Measurements from ENCODE around the gene GRIK4.

DNA sequence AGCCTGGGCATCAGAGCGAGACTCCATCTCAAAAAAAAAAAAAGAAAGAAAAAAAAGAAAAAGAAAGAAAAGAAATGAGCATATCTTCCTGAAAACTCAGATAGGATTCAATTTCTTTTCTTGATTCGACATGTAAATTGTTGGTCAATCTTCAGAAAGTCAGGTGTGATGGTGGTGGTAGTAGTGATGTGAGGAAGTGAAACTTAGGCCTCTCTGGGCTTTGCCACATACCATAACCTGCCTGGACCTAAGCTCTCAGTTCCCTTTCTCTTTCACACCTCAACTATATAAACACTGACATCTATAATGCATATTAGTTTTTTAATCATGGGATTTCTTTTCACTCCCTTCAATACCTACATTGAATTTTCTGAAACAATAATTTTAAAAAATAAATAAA, 414.4 kb downstream of the GRIK4 start:
- TF ChIP-seq, protein P1, sequence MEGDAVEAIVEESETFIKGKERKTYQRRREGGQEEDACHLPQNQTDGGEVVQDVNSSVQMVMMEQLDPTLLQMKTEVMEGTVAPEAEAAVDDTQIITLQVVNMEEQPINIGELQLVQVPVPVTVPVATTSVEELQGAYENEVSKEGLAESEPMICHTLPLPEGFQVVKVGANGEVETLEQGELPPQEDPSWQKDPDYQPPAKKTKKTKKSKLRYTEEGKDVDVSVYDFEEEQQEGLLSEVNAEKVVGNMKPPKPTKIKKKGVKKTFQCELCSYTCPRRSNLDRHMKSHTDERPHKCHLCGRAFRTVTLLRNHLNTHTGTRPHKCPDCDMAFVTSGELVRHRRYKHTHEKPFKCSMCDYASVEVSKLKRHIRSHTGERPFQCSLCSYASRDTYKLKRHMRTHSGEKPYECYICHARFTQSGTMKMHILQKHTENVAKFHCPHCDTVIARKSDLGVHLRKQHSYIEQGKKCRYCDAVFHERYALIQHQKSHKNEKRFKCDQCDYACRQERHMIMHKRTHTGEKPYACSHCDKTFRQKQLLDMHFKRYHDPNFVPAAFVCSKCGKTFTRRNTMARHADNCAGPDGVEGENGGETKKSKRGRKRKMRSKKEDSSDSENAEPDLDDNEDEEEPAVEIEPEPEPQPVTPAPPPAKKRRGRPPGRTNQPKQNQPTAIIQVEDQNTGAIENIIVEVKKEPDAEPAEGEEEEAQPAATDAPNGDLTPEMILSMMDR (conservative IDR thresholded peaks at IDR 0.05; ENCODE audit: low read length): no peak
- no peak for TF ChIP-seq EZH2phosphoT487 (IDR thresholded peaks at IDR 0.05; ENCODE audit: borderline replicate concordance, low read depth, low read length)

All from OCI-LY7 (cell line).